PC-3 (cell line): Measurements from ENCODE around the gene APH1B. TPM values are rescaled to one million over a fixed set of nuclear protein-coding genes. Genes with fewer than 3 reads are reported as not detected.

Experiments used
- ATAC-seq: fragments of 200-7000 bp; cut with Tn5 transposase; 2 replicates; pipeline ENCODE4 v1.9.1; 2020; ENCODE audit warnings: mild to moderate bottlenecking, moderate library complexity
- BruUV-seq: library from RNA; stranded (reverse); fragments of 400-500 nt; replicated peaks from 2 replicates; lab custom pipeline; 2021; lab: Mats Ljungman, UMichigan
- CTCF ChIA-PET: fragments of 300-600 bp; sonication (Branson Sonifier 250); formaldehyde crosslinking; loops from one replicate; lab custom pipeline; 2022; ENCODE audit warnings: antibody characterized with exemption; lab: Charles Lee
- POLR2A ChIA-PET: fragments of 300-600 bp; sonication (Branson Sonifier 250); formaldehyde crosslinking; loops from one replicate; lab custom pipeline; 2022; ENCODE audit warnings: antibody characterized with exemption; ENCODE audit not compliant: unreplicated experiment; lab: Charles Lee
- DNase-seq: peaks from one replicate; pipeline ENCODE4 v3.0.0-alpha.2; 2015
- H2AFZ ChIP-seq: fragments of 300-600 bp; sonication (generic); 2 replicates; pipeline ENCODE4 v1.6.0; 2016; ENCODE audit warnings: antibody characterized with exemption, low read length
- H3F3A ChIP-seq: fragments of 300-600 bp; sonication (generic); one replicate; pipeline ENCODE4 v1.6.0; 2017; ENCODE audit warnings: antibody characterized with exemption, low read length, control low read depth, mild to moderate bottlenecking; ENCODE audit not compliant: unreplicated experiment
- H3K27ac ChIP-seq: fragments of 300-600 bp; sonication (generic); 2 replicates; pipeline ENCODE4 v1.5.1; 2016; ENCODE audit warnings: mild to moderate bottlenecking, low read length
- H3K27me3 ChIP-seq: fragments of 300-600 bp; sonication (generic); 2 replicates; pipeline ENCODE4 v1.6.1; 2016; ENCODE audit warnings: low read length, mixed read lengths
- H3K36me3 ChIP-seq: fragments of 300-600 bp; sonication (generic); 2 replicates; pipeline ENCODE4 v1.6.1; 2016; ENCODE audit warnings: low read depth, mixed run types, low read length, mixed read lengths
- H3K4me1 ChIP-seq: fragments of 300-600 bp; sonication (generic); 2 replicates; pipeline ENCODE4 v1.5.1; 2016; ENCODE audit warnings: low read length; ENCODE audit not compliant: insufficient read depth
- H3K4me2 ChIP-seq: fragments of 300-600 bp; sonication (generic); 2 replicates; pipeline ENCODE4 v1.6.0; 2016; ENCODE audit warnings: low read length
- H3K4me3 ChIP-seq: fragments of 300-600 bp; sonication (generic); 2 replicates; pipeline ENCODE4 v1.5.1; 2016; ENCODE audit warnings: mild to moderate bottlenecking, low read length, mixed read lengths
- H3K79me2 ChIP-seq: fragments of 300-600 bp; sonication (generic); 2 replicates; pipeline ENCODE4 v1.6.1; 2017; ENCODE audit warnings: low read length, mixed read lengths
- H3K9ac ChIP-seq: fragments of 300-600 bp; sonication (generic); 2 replicates; pipeline ENCODE4 v1.6.0; 2016; ENCODE audit warnings: mild to moderate bottlenecking, low read length
- H3K9me2 ChIP-seq: fragments of 300-600 bp; sonication (generic); replicated peaks from 2 replicates; pipeline ENCODE4 v1.6.1; 2016; ENCODE audit warnings: mixed run types, low read length, mixed read lengths
- H3K9me3 ChIP-seq: fragments of 300-600 bp; sonication (generic); 2 replicates; pipeline ENCODE4 v1.6.1; 2016; ENCODE audit warnings: low read length, mixed read lengths
- H4K20me1 ChIP-seq: fragments of 300-600 bp; sonication (generic); 2 replicates; pipeline ENCODE4 v1.6.1; 2016; ENCODE audit warnings: low read length, mixed read lengths
- EZH2 ChIP-seq: fragments of 300-600 bp; sonication (generic); IDR thresholded peaks from one replicate; pipeline ENCODE4 v1.6.1; 2017; ENCODE audit warnings: antibody characterized with exemption, mild to moderate bottlenecking, low read length; ENCODE audit not compliant: unreplicated experiment
- EZH2phosphoT487 ChIP-seq: fragments of 300-600 bp; sonication (generic); IDR thresholded peaks from 2 replicates; pipeline ENCODE4 v1.6.1; 2018; ENCODE audit warnings: mild to moderate bottlenecking, antibody characterized with exemption, low read length, borderline replicate concordance
- intact Hi-C: fragments of 100-400 bp; cut with micrococcal nuclease; formaldehyde crosslinking; loops from 2 replicates; pipeline ENCODE4 v1.9.0; 2023
- total RNA-seq: library from RNA; depleted of rRNA; stranded (reverse); fragments of >200 nt; gene quantifications from 2 replicates; pipeline ENCODE4 v1.2.3, GENCODE V29; 2014
- TF ChIP-seq, protein P1 (sequence below): fragments of 300-600 bp; sonication (generic); conservative IDR thresholded peaks from 2 replicates; pipeline ENCODE4 v1.5.1; 2017; ENCODE audit warnings: antibody characterized with exemption, low read depth, mild to moderate bottlenecking, low read length

Gene APH1B
- total RNA-seq, 1 experiment from 2014 or later, result 2.8 TPM

DNA sequence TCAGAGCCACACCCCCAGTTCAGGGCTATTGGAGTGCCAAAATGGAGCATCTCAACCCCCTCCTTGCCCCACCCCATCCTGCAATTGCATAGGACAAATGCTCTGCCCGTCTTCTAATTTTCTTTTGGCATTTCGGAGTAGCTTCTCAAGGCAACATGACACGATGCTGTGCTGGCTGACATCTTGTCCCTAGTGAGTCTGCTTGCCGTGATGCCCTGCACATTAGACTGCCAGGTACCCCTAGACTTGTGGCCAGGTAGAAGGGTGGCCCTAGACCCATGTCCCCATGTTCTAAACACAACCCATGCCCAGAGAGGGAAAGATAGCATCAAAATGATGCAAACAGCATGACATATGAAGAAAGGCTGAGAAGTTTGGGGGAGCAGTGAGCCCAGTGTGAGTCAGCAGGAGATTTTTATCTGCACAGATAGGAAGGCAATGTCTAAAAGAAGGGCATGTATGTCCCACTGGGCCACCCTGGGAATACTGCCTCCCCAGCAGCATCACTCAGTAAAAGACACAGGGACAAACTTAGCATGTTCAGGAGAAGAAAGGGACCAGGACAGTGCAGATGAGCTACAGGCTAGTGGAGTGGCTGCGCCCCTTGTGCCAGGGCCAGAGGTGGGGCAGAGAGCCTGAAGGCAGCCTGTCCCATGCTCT is 67.5 kb downstream of the APH1B start:
- ChIA-PET CTCF (no interaction called here), POLR2A (no interaction called here)
- TF ChIP-seq EZH2phosphoT487 (no peak), EZH2 (no peak)
- TF ChIP-seq, protein P1, sequence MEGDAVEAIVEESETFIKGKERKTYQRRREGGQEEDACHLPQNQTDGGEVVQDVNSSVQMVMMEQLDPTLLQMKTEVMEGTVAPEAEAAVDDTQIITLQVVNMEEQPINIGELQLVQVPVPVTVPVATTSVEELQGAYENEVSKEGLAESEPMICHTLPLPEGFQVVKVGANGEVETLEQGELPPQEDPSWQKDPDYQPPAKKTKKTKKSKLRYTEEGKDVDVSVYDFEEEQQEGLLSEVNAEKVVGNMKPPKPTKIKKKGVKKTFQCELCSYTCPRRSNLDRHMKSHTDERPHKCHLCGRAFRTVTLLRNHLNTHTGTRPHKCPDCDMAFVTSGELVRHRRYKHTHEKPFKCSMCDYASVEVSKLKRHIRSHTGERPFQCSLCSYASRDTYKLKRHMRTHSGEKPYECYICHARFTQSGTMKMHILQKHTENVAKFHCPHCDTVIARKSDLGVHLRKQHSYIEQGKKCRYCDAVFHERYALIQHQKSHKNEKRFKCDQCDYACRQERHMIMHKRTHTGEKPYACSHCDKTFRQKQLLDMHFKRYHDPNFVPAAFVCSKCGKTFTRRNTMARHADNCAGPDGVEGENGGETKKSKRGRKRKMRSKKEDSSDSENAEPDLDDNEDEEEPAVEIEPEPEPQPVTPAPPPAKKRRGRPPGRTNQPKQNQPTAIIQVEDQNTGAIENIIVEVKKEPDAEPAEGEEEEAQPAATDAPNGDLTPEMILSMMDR, result no peak
- ATAC-seq, result no peak
- Histone ChIP-seq H3K27ac (no peak overlapping the region), H3K9me3 (no peaks in the 10 kb centered on the region), H3K79me2 (no peaks in the 10 kb centered on the region), H3K27me3 (no peaks in the 10 kb centered on the region), H3K4me2 (no peak overlapping the region), H3K9me2 (no peaks in the 10 kb centered on the region), H3K36me3 (no peaks in the 10 kb centered on the region; the same call in 1 of the 2 replicates), H3K4me1 (peaks cover 24% of the 10 kb centered on the region), H3K9ac (no peak overlapping the region), H4K20me1 (no peaks in the 10 kb centered on the region), H3K4me3 (no peak overlapping the region), H3F3A (no peaks in the 10 kb centered on the region), H2AFZ (no peak overlapping the region)
- intact Hi-C loops, result no loop called here
- no TSS peak for BruUV-seq
- DNase-seq, result no peak

DNA sequence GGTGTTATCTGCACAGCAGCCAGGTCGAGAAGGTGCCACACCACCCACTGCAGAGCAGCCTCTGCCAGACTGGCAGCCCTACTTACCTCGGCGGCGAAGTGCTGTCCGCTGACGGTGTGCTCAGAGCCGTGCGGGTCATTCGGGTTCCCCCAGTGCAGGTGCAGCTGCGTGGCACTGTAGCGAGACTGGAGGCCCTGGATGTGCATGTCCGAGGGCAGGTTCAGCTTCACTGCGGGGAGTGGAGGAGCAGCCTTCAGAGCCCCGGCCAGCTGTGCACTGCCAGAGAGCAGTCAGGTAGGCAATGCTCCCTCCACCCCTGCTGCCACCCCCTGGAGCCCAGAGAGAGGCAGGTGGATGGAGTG is 68.0 kb downstream of the APH1B start:
- TF ChIP-seq EZH2 (no peak), EZH2phosphoT487 (no peak)
- TF ChIP-seq, protein P1, result no peak
- Histone ChIP-seq H3K9me3 (no peaks in the 10 kb centered on the region), H3K27ac (no peak overlapping the region), H3K4me3 (no peak overlapping the region), H3K79me2 (no peaks in the 10 kb centered on the region), H2AFZ (no peak overlapping the region), H3K27me3 (no peaks in the 10 kb centered on the region), H3K36me3 (no peaks in the 10 kb centered on the region), H3K9me2 (no peaks in the 10 kb centered on the region), H3K4me2 (no peak overlapping the region), H3K4me1 (peaks cover 26% of the 10 kb centered on the region), H3K9ac (no peak overlapping the region), H4K20me1 (no peaks in the 10 kb centered on the region), H3F3A (no peaks in the 10 kb centered on the region)
- ChIA-PET CTCF (no interaction called here), POLR2A (no interaction called here)
- no peak for ATAC-seq
- intact Hi-C loops, result no loop called here
- no TSS peak for BruUV-seq
- DNase-seq, result no peak

DNA sequence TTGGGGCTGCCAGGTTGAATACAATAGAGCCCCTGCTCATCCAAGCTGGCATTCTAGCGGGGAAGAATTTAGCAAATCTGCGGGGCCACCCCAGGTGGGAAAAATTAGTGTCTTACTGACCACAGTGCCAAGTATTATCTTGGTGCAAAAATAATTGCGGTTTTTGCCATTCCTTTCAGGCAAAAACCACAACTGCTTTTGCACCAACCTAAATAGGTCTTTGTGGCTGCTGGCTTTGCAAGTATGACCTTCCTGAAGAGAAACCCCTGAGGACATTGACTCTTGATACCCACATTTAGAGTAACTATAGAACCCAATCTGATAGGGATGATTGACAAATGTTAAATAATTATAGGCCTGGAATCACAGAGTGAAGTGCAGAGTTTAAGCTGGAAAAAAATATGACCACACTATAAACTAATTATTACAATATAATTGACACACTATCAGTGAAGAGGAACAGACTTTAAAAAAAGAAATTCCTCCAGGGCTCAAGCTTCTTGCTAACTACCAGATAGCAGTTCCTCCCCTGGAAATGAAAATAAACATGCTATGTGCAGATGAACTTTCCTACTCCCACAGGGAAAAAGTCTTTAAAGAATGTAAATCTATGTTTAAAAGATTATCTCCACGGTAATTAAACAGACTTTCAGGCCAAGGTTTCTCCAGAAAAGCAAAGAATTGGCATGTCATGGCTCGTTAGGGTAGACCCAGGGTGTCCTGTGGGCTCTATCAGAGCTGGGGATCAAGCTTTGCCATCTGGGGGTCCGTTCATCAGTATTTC is 69.9 kb downstream of the APH1B start:
- Histone ChIP-seq H3K9me2 (no peaks in the 10 kb centered on the region), H3K4me2 (no peak overlapping the region), H3K79me2 (no peaks in the 10 kb centered on the region), H3K27ac (no peak overlapping the region), H3K9me3 (no peaks in the 10 kb centered on the region), H3K4me1 (peaks cover 26% of the 10 kb centered on the region), H3K36me3 (no peaks in the 10 kb centered on the region), H3K27me3 (no peaks in the 10 kb centered on the region), H4K20me1 (no peaks in the 10 kb centered on the region), H3K4me3 (no peak overlapping the region), H3K9ac (no peak overlapping the region), H2AFZ (no peak overlapping the region), H3F3A (no peaks in the 10 kb centered on the region)
- ATAC-seq, result no peak
- ChIA-PET CTCF (no interaction called here), POLR2A (no interaction called here)
- intact Hi-C loops, result no loop called here
- TF ChIP-seq, protein P1, result no peak
- TF ChIP-seq EZH2 (no peak), EZH2phosphoT487 (no peak)
- no peak for DNase-seq
- BruUV-seq, result no TSS peak
